Keratinocyte (primary cell): Measurements from ENCODE around the gene ADGRB3. TPM values are rescaled to one million over a fixed set of nuclear protein-coding genes. Genes with fewer than 3 reads are reported as not detected.

Experiments used
- DNase-seq: peaks from one replicate; pipeline ENCODE4 v3.0.0-alpha.2; 2011; ENCODE audit warnings: low read depth, missing footprints, low spot score
- FAIRE-seq: peaks from 2 replicates; lab custom pipeline; 2011; peaks lifted over from hg19 to GRCh38; lab: Jason Lieb, UNC
- H2AFZ ChIP-seq: 2 replicates; pipeline ENCODE4 v1.6.0; 2012; ENCODE audit warnings: low read length, control low read depth, inconsistent platforms; ENCODE audit not compliant: control insufficient read depth
- H3K27ac ChIP-seq: 2 replicates; pipeline ENCODE4 v1.5.1; 2011; ENCODE audit warnings: low read length; ENCODE audit not compliant: control insufficient read depth, insufficient read depth
- H3K27me3 ChIP-seq: 3 replicates; pipeline ENCODE4 v1.6.0; 2011; ENCODE audit warnings: low read length; ENCODE audit not compliant: control insufficient read depth, insufficient read depth; ENCODE audit errors: extremely low read depth
- H3K36me3 ChIP-seq, 2 experiments: 2 replicates in 1 of 2; 3 replicates in 1 of 2; pipeline ENCODE4 v1.5.1; 2011; ENCODE audit warnings: low read length in 2 of 2, mild to moderate bottlenecking in 1 of 2; ENCODE audit not compliant: control insufficient read depth in 2 of 2, insufficient read depth in 2 of 2; ENCODE audit errors: extremely low read depth in 1 of 2
- H3K4me1 ChIP-seq: 3 replicates; pipeline ENCODE4 v1.5.1; 2011; ENCODE audit warnings: low read length; ENCODE audit not compliant: control insufficient read depth, insufficient read depth; ENCODE audit errors: extremely low read depth
- H3K4me2 ChIP-seq: 3 replicates; pipeline ENCODE4 v1.6.0; 2011; ENCODE audit warnings: low read depth, low read length; ENCODE audit not compliant: control insufficient read depth, insufficient read depth; ENCODE audit errors: extremely low read depth
- H3K4me3 ChIP-seq, 3 experiments: fragments of 200-600 bp in 1 of 3; sonication (generic) in 1 of 3; 2 replicates in 2 of 3; 3 replicates in 1 of 3; pipeline ENCODE4 v1.5.1; 2011 to 2016; ENCODE audit warnings: low read length in 3 of 3, mild to moderate bottlenecking in 3 of 3, control low read depth in 2 of 3, inconsistent platforms in 1 of 3, low read depth in 1 of 3, mixed read lengths in 1 of 3, mixed run types in 1 of 3, moderate library complexity in 1 of 3; ENCODE audit not compliant: control insufficient read depth in 2 of 3, insufficient read depth in 2 of 3; ENCODE audit errors: extremely low read depth in 1 of 3
- H3K79me2 ChIP-seq: 2 replicates; pipeline ENCODE4 v1.6.0; 2012; ENCODE audit warnings: low read length; ENCODE audit not compliant: control insufficient read depth, insufficient read depth
- H3K9ac ChIP-seq: 3 replicates; pipeline ENCODE4 v1.6.0; 2011; ENCODE audit warnings: low read length; ENCODE audit not compliant: control insufficient read depth, insufficient read depth; ENCODE audit errors: extremely low read depth
- H3K9me1 ChIP-seq: 3 replicates; pipeline ENCODE4 v1.6.0; 2011; ENCODE audit warnings: low read length; ENCODE audit not compliant: control insufficient read depth, insufficient read depth; ENCODE audit errors: extremely low read depth
- H3K9me3 ChIP-seq: 2 replicates; pipeline ENCODE4 v1.5.1; 2012; ENCODE audit warnings: low read depth, low read length; ENCODE audit not compliant: control insufficient read depth
- H4K20me1 ChIP-seq: 3 replicates; pipeline ENCODE4 v1.6.0; 2011; ENCODE audit warnings: low read length; ENCODE audit not compliant: control insufficient read depth, insufficient read depth; ENCODE audit errors: extremely low read depth
- CTCF ChIP-seq, 3 experiments: IDR thresholded peaks in 1 of 3; conservative IDR thresholded peaks in 1 of 3; optimal IDR thresholded peaks in 1 of 3; 2 replicates in 2 of 3; 3 replicates in 1 of 3; pipeline versions ENCODE3 to v1.5.1; 2011; ENCODE audit warnings: low read length in 3 of 3, mild to moderate bottlenecking in 3 of 3, moderate library complexity in 2 of 3, control low read depth in 1 of 3, inconsistent platforms in 1 of 3; ENCODE audit not compliant: insufficient read depth in 2 of 3; ENCODE audit errors: extremely low read depth in 1 of 3
- EZH2 ChIP-seq: IDR thresholded peaks from one replicate; pipeline ENCODE4 v1.6.1; 2012; ENCODE audit warnings: inconsistent platforms, mild to moderate bottlenecking, low read length, moderate library complexity
- dilution Hi-C: fragments of 300-500 bp; cut with MboI; formaldehyde crosslinking; loops from one replicate; pipeline ENCODE4 v1.7.0; 2020; ENCODE audit warnings: low sequenced_read_pairs; ENCODE audit not compliant: extremely low pct_ligation_motif_present
- polyA plus RNA-seq, 5 experiments: library from polyadenylated mRNA; depleted of rRNA in 3 of 5; stranded (reverse) in 3 of 5; stranded (forward) in 1 of 5; unstranded in 1 of 5; fragments of >200 nt; gene quantifications; 1 replicate in 1 of 5; 2 replicates in 3 of 5; 3 replicates in 1 of 5; pipeline versions ENCODE4 v1.2.1 to v1.2.3, GENCODE V29; 2011 to 2012; ENCODE audit warnings: missing spikeins in 2 of 5, low read depth in 1 of 5, low replicate concordance in 1 of 5

ADGRB3 gene
- polyA plus RNA-seq, 1 donor (not counting 4 experiments of a cell fraction or from before 2014, with no cell fraction given), result not detected

DNA sequence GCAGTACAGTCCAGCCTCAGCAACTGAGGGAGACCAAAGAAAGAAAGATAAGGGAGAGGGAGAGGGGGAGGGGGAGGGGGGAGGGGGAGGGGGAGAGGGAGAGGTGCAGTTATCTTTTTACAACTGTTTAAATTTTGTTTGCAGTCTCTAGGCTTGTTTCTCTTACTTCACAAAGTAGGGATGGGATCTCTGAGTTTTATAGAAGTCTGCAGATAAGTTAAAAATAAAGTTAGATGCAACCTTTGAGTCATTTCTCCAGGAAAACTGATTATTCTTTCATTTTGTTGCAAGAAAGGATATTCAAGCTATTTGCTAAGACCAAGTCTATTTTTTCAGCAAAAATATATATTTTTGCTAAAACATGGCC, 487.3 kb downstream of the ADGRB3 start:
- DNase-seq, result no peak
- Histone ChIP-seq H3K36me3 (no peaks in the 10 kb centered on the region), H4K20me1 (no peaks in the 10 kb centered on the region), H3K27me3 (no peaks in the 10 kb centered on the region), H3K4me1 (no peaks in the 10 kb centered on the region), H3K4me2 (no peak overlapping the region), H3K9ac (no peak overlapping the region), H2AFZ (no peak overlapping the region), H3K9me1 (no peaks in the 10 kb centered on the region), H3K9me3 (no peaks in the 10 kb centered on the region), H3K27ac (no peak overlapping the region), H3K79me2 (no peaks in the 10 kb centered on the region), H3K4me3 (no peak overlapping the region)
- TF ChIP-seq CTCF (optimal IDR thresholded peaks at IDR 0.05 in 1 of 3, IDR thresholded peaks at IDR 0.05 in 1 of 3, conservative IDR thresholded peaks at IDR 0.05 in 1 of 3; ENCODE audit: extremely low read depth in 1 of 3, insufficient read depth in 2 of 3, low read length in 3 of 3), result no peak
- TF ChIP-seq EZH2, result no peak
- no peak for FAIRE-seq
- dilution Hi-C loops, result no loop called here

DNA sequence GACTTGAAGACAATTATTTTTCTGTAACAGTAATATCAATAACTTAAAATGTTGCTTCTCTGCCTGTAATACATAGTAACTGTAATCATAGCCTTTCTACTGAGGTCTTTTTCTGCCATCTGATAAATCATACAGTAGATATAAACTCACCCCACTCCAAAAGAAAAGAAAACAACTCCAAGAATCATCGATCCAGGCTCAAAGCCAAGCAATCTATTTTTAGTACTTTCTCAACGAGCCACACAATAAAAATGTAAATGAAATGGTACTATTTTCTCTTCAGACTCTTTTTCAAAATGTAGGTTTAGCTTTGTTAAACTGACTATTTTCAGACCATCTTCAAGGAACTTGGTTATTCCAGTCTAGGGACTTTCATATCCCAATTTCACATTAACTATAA, 493.3 kb downstream of the ADGRB3 start:
- H2AFZ ChIP-seq, result no peak overlapping the region

More for the DNA sequence above, 493.3 kb downstream of the ADGRB3 start:
- Histone ChIP-seq H3K9me1 (no peaks in the 10 kb centered on the region), H3K4me3 (no peak overlapping the region), H3K36me3 (no peaks in the 10 kb centered on the region), H3K79me2 (no peaks in the 10 kb centered on the region), H3K9me3 (no peaks in the 10 kb centered on the region), H3K4me2 (no peak overlapping the region), H3K4me1 (no peaks in the 10 kb centered on the region), H3K9ac (no peak overlapping the region), H3K27ac (no peak overlapping the region), H3K27me3 (no peaks in the 10 kb centered on the region), H4K20me1 (no peaks in the 10 kb centered on the region)
- DNase-seq (no peak), FAIRE-seq (no peak)
- dilution Hi-C loops, result no loop called here
- TF ChIP-seq CTCF (optimal IDR thresholded peaks at IDR 0.05 in 1 of 3, IDR thresholded peaks at IDR 0.05 in 1 of 3, conservative IDR thresholded peaks at IDR 0.05 in 1 of 3; ENCODE audit: extremely low read depth in 1 of 3, insufficient read depth in 2 of 3, low read length in 3 of 3), result no peak
- no peak for TF ChIP-seq EZH2
